Smooth muscle cell (in vitro differentiated cells): ENCODE data around the gene CACNA2D3. TPM values are rescaled to one million over a fixed set of nuclear protein-coding genes. Genes with fewer than 3 reads are reported as not detected.

ENCODE experiments used
- DNase-seq: peaks from one replicate; lab custom pipeline; 2025; ENCODE audit not compliant: unreplicated experiment; lab: John Stamatoyannopoulos, UW
- H2AFZ ChIP-seq: fragments of 200-600 bp; sonication (generic); 2 replicates; pipeline ENCODE4 v1.6.0; 2016; ENCODE audit warnings: antibody characterized with exemption, low read depth, mild to moderate bottlenecking
- H3F3A ChIP-seq: fragments of 200-600 bp; sonication (generic); 2 replicates; pipeline ENCODE4 v1.6.0; 2017; ENCODE audit warnings: antibody characterized with exemption, low read depth
- H3K27ac ChIP-seq: fragments of 200-600 bp; sonication (generic); 2 replicates; pipeline ENCODE4 v1.5.1; 2016; ENCODE audit warnings: low read depth, mild to moderate bottlenecking
- H3K27me3 ChIP-seq: fragments of 200-600 bp; sonication (generic); 2 replicates; pipeline ENCODE4 v1.6.1; 2016; ENCODE audit warnings: low read depth, mild to moderate bottlenecking
- H3K36me3 ChIP-seq: fragments of 200-600 bp; sonication (generic); 2 replicates; pipeline ENCODE4 v1.5.1; 2016; ENCODE audit warnings: low read depth
- H3K4me1 ChIP-seq: fragments of 200-600 bp; sonication (generic); 2 replicates; pipeline ENCODE4 v1.5.1; 2016; ENCODE audit warnings: low read depth
- H3K4me2 ChIP-seq: fragments of 200-600 bp; sonication (generic); 2 replicates; pipeline ENCODE4 v1.6.0; 2016; ENCODE audit warnings: mild to moderate bottlenecking
- H3K4me3 ChIP-seq: fragments of 200-600 bp; sonication (generic); 2 replicates; pipeline ENCODE4 v1.5.1; 2016; ENCODE audit warnings: mild to moderate bottlenecking
- H3K79me2 ChIP-seq: fragments of 200-600 bp; sonication (generic); 2 replicates; pipeline ENCODE4 v1.6.0; 2016; ENCODE audit warnings: low read depth, mild to moderate bottlenecking
- H3K9ac ChIP-seq: fragments of 200-600 bp; sonication (generic); 2 replicates; pipeline ENCODE4 v1.6.0; 2016; ENCODE audit warnings: low read depth
- H3K9me3 ChIP-seq: fragments of 200-600 bp; sonication (generic); replicated peaks from 2 replicates; pipeline ENCODE4 v1.5.1; 2016; ENCODE audit warnings: low read depth
- H4K20me1 ChIP-seq: fragments of 200-600 bp; sonication (generic); 2 replicates; pipeline ENCODE4 v1.6.0; 2016; ENCODE audit warnings: low read depth
- CTCF ChIP-seq: fragments of 200-600 bp; sonication (generic); IDR thresholded peaks from 2 replicates; pipeline ENCODE4 v1.5.1; 2017; ENCODE audit warnings: borderline replicate concordance, mild to moderate bottlenecking, antibody characterized with exemption; ENCODE audit not compliant: insufficient read depth, poor library complexity, severe bottlenecking
- WGBS: methylation state at CpG from one replicate; pipeline ENCODE4 v1.1.7; 2016; ENCODE audit warnings: low lambda C conversion rate; 5-methylcytosine and 5-hydroxymethylcytosine counted together
- polyA plus RNA-seq: library from polyadenylated mRNA; unstranded; fragments of >200 nt; fragmentation: Nextera tagmentation; extraction: Ambion mirVana; gene quantifications from 2 replicates; pipeline ENCODE4 v1.2.1, GENCODE V29; 2016
- total RNA-seq: library from RNA; depleted of rRNA; stranded (reverse); fragments of >200 nt; gene quantifications from 2 replicates; pipeline ENCODE4 v1.2.3, GENCODE V29; 2014

CACNA2D3 gene
- total and polyA plus RNA-seq, 2 experiments from 2014 or later, result 0.15 to 0.90 TPM

GRCh38 chr3:54960082-54960481, 837.7 kb downstream of the CACNA2D3 start:
- no peaks in the 10 kb centered on the region for H3K36me3 ChIP-seq
- TF ChIP-seq CTCF, result no peak
- H3K27me3 ChIP-seq, result no peaks in the 10 kb centered on the region
- DNase-seq, result no peak
- no peak overlapping the region for H2AFZ ChIP-seq
- 76% methylated on average over 1 of the region's 1 CpG for WGBS
- peaks cover 2% of the 10 kb centered on the region for H3K4me1 ChIP-seq
- no peak overlapping the region for H3K4me2 ChIP-seq
- H3K9ac ChIP-seq, result no peak overlapping the region
- no peaks in the 10 kb centered on the region for H4K20me1 ChIP-seq
- no peaks in the 10 kb centered on the region for H3K9me3 ChIP-seq
- H3K79me2 ChIP-seq, result no peaks in the 10 kb centered on the region
- H3K4me3 ChIP-seq, result no peak overlapping the region
- no peak overlapping the region for H3K27ac ChIP-seq
- H3F3A ChIP-seq, result no peaks in the 10 kb centered on the region

GRCh38 chr3:54960701-54961100, 838.3 kb downstream of the CACNA2D3 start:
- 72% methylated on average over 4 of the region's 4 CpGs for WGBS
- no peaks in the 10 kb centered on the region for H3K79me2 ChIP-seq
- no peak overlapping the region for H3K9ac ChIP-seq
- H3K36me3 ChIP-seq, result no peaks in the 10 kb centered on the region
- H3K27me3 ChIP-seq, result no peaks in the 10 kb centered on the region
- no peak overlapping the region for H3K4me2 ChIP-seq
- H3K4me3 ChIP-seq, result no peak overlapping the region
- no peak overlapping the region for H2AFZ ChIP-seq
- H3K27ac ChIP-seq, result no peak overlapping the region
- H4K20me1 ChIP-seq, result no peaks in the 10 kb centered on the region
- H3K9me3 ChIP-seq, result no peaks in the 10 kb centered on the region
- peaks cover 3% of the 10 kb centered on the region for H3F3A ChIP-seq
- DNase-seq, result no peak
- no peaks in the 10 kb centered on the region for H3K4me1 ChIP-seq
- TF ChIP-seq CTCF, result no peak

GRCh38 chr3:54962200-54962599, 839.8 kb downstream of the CACNA2D3 start:
- Histone ChIP-seq H3K36me3 (no peaks in the 10 kb centered on the region), H3K27me3 (no peaks in the 10 kb centered on the region), H3K4me3 (no peak overlapping the region), H3K4me1 (no peaks in the 10 kb centered on the region), H3K79me2 (no peaks in the 10 kb centered on the region), H3K4me2 (no peak overlapping the region), H4K20me1 (no peaks in the 10 kb centered on the region), H3K27ac (no peak overlapping the region), H3F3A (peaks cover 6% of the 10 kb centered on the region), H3K9me3 (no peaks in the 10 kb centered on the region), H2AFZ (no peak overlapping the region), H3K9ac (no peak overlapping the region)
- no peak for DNase-seq
- 96% methylated on average over 2 of the region's 2 CpGs for WGBS
- TF ChIP-seq CTCF, result no peak

- H3K4me1 ChIP-seq, result peaks cover 7% of the 10 kb centered on the region
- no peak overlapping the region for H3K4me2 ChIP-seq
- no peak overlapping the region for H3K27ac ChIP-seq
- no peak overlapping the region for H3K9ac ChIP-seq
- H3K36me3 ChIP-seq, result no peaks in the 10 kb centered on the region
- peaks cover 18% of the 10 kb centered on the region for H3F3A ChIP-seq
- H3K4me3 ChIP-seq, result no peak overlapping the region
- WGBS, result 56% methylated on average over 4 of the region's 4 CpGs
- no peaks in the 10 kb centered on the region for H3K79me2 ChIP-seq
- TF ChIP-seq CTCF, result no peak
- H2AFZ ChIP-seq, result no peak overlapping the region
- no peak for DNase-seq
- H4K20me1 ChIP-seq, result no peaks in the 10 kb centered on the region
- H3K9me3 ChIP-seq, result no peaks in the 10 kb centered on the region
- H3K27me3 ChIP-seq, result no peaks in the 10 kb centered on the region
Observed at GRCh38 chr3:54963641-54964040, 841.3 kb downstream of the CACNA2D3 start.
